Esophagus muscularis mucosa (tissue), 4 donors: ENCODE measurements around the gene TMEM185B. TPM values are rescaled to one million over a fixed set of nuclear protein-coding genes. Genes with fewer than 3 reads are reported as not detected.
A peak's percentile ranks its signal among the peaks of the same experiment; 100 is the strongest.

Experiments used
- DNase-seq: peaks from one replicate; pipeline ENCODE4 v3.0.0-alpha.2; 2017; ENCODE audit errors: extremely low spot score
- H3K27ac ChIP-seq, 4 donors: fragments of 200-600 bp; sonication (generic); replicated peaks in 1 of 4; 1 replicate in 3 of 4; 2 replicates in 1 of 4; pipeline ENCODE4 v1.5.1; 2016 to 2019; ENCODE audit warnings: mild to moderate bottlenecking in 1 of 4
- H3K27me3 ChIP-seq, 4 donors: fragments of 200-600 bp; sonication (generic); one replicate each; pipeline versions ENCODE4 v1.5.1 to v1.6.0; 2016 to 2019
- H3K36me3 ChIP-seq, 4 donors: fragments of 200-600 bp; sonication (generic); one replicate each; pipeline ENCODE4 v1.5.1; 2016 to 2019
- H3K4me1 ChIP-seq, 4 donors: fragments of 200-600 bp; sonication (generic); one replicate each; pipeline ENCODE4 v1.5.1; 2016 to 2019
- H3K4me3 ChIP-seq, 4 donors: fragments of 200-600 bp; sonication (generic); 1 replicate in 2 of 4; 2 replicates in 2 of 4; pipeline ENCODE4 v1.5.1; 2016 to 2019; ENCODE audit warnings: mild to moderate bottlenecking in 4 of 4, moderate library complexity in 1 of 4
- H3K9me3 ChIP-seq, 4 donors: fragments of 200-600 bp; sonication (generic); 1 replicate in 3 of 4; 2 replicates in 1 of 4; pipeline ENCODE4 v1.5.1; 2016 to 2019
- CTCF ChIP-seq, 3 experiments: fragments of 200-600 bp in 2 of 3; fragments of 450-650 bp in 1 of 3; sonication (generic) in 2 of 3; IDR thresholded peaks; one replicate each; pipeline ENCODE4 v1.5.1; 2017 to 2019; ENCODE audit warnings: antibody characterized with exemption in 3 of 3, mild to moderate bottlenecking in 2 of 3, moderate library complexity in 1 of 3
- EP300 ChIP-seq: sonication (generic); formaldehyde crosslinking; IDR thresholded peaks from one replicate; pipeline ENCODE4 v1.6.1; 2017; ENCODE audit warnings: antibody characterized with exemption
- POLR2A ChIP-seq: fragments of 450-650 bp; IDR thresholded peaks from one replicate; pipeline ENCODE4 v1.6.1; 2017; ENCODE audit warnings: antibody characterized with exemption, moderate library complexity, mild to moderate bottlenecking, low read depth
- POLR2AphosphoS5 ChIP-seq, 2 donors: sonication (generic); formaldehyde crosslinking; IDR thresholded peaks; one replicate each; pipeline ENCODE4 v1.6.1; 2017; ENCODE audit warnings: antibody characterized with exemption in 2 of 2
- WGBS: methylation state at CpG from one replicate; pipeline ENCODE4 v1.1.5; 2018; 5-methylcytosine and 5-hydroxymethylcytosine counted together
- intact Hi-C: fragments of 100-400 bp; cut with DNase I; formaldehyde crosslinking; loops from one replicate; pipeline ENCODE4 v1.15.1; 2023
- total RNA-seq, 4 donors: library from RNA; depleted of rRNA; stranded (reverse); fragments of >200 nt; gene quantifications; one replicate each; pipeline versions ENCODE4 v1.1.0 to v1.2.1, GENCODE V29; 2016

The TMEM185B gene
- 10 to 100 TPM; 21.6 to 33.8 (median 31.9) TPM for total RNA-seq

GRCh38 chr2:120223034-120223912 is at the start of gene TMEM185B:
Gene TMEM185B (minus strand): TSS chr2:120223400. CDS start chr2:120222976, 424 bp downstream.
- Histone ChIP-seq H3K27ac (peak within 1 kb of the TSS; percentile 89 to 94 (median 92)), H3K4me1 (peaks cover 24 to 48% (median 39%) of the 10 kb centered on the region in 4 donors), H3K27me3 (no peaks in the 10 kb centered on the region), H3K36me3 (peaks cover 0 to 27% (median under 1%) of the 10 kb centered on the region in 4 donors), H3K4me3 (peak within 1 kb of the TSS; percentile 69 to 83 (median 74)), H3K9me3 (peaks cover 0 to 6% (median 0%) of the 10 kb centered on the region in 4 donors)
- 8% methylated on average over 20 of the region's 108 CpGs for WGBS
- peak; percentile 98 for DNase-seq
- peak; percentile 55 to 78 for TF ChIP-seq POLR2AphosphoS5 (IDR thresholded peaks at IDR 0.05)
- peak; percentile 25 for TF ChIP-seq POLR2A
- TF ChIP-seq EP300: no peak
- peak in 1 of 3 experiments; percentile 26 for TF ChIP-seq CTCF (IDR thresholded peaks at IDR 0.05)
- intact Hi-C loops: loop anchor here (10.0 kb wide), 2 partner anchors 92 to 208 kb away; partner anchors contain the start of gene EPB41L5

- Histone ChIP-seq H3K27ac (no peak overlapping the region), H3K9me3 (no peaks in the 10 kb centered on the region), H3K36me3 (no peaks in the 10 kb centered on the region), H3K27me3 (no peaks in the 10 kb centered on the region), H3K4me1 (peaks cover 0 to 13% (median 10%) of the 10 kb centered on the region in 4 donors), H3K4me3 (no peak overlapping the region)
- no peak for DNase-seq
- TF ChIP-seq POLR2A: no peak
- TF ChIP-seq CTCF (IDR thresholded peaks at IDR 0.05): no peak
- no peak for TF ChIP-seq POLR2AphosphoS5 (IDR thresholded peaks at IDR 0.05)
- TF ChIP-seq EP300: no peak
- intact Hi-C loops: no loop called here
- WGBS: 100% methylated on average over 1 of the region's 1 CpG
Measured at GRCh38 chr2:120271711-120272379, 48.6 kb upstream of the TMEM185B start.

- H3K9me3 ChIP-seq: no peaks in the 10 kb centered on the region
- no peak overlapping the region for H3K4me3 ChIP-seq
- H3K27me3 ChIP-seq: no peaks in the 10 kb centered on the region
- 67% methylated on average over 1 of the region's 1 CpG for WGBS
- no peak for DNase-seq
- no peak overlapping the region for H3K27ac ChIP-seq
- H3K36me3 ChIP-seq: no peaks in the 10 kb centered on the region
- peaks cover 0 to 13% (median 5%) of the 10 kb centered on the region in 4 donors for H3K4me1 ChIP-seq
- intact Hi-C loops: no loop called here
- no peak for TF ChIP-seq EP300
- no peak for TF ChIP-seq CTCF (IDR thresholded peaks at IDR 0.05)
Measured at GRCh38 chr2:120269816-120270215, 46.6 kb upstream of the TMEM185B start.

GRCh38 chr2:120269076-120269744 is 46.0 kb upstream of the TMEM185B start:
- Histone ChIP-seq H3K36me3 (no peaks in the 10 kb centered on the region), H3K4me1 (peaks cover 0 to 13% (median 4%) of the 10 kb centered on the region in 4 donors), H3K9me3 (no peaks in the 10 kb centered on the region), H3K4me3 (no peak overlapping the region), H3K27ac (no peak overlapping the region), H3K27me3 (no peaks in the 10 kb centered on the region)
- WGBS: 92% methylated on average over 11 of the region's 11 CpGs
- no peak for TF ChIP-seq POLR2A
- no peak for TF ChIP-seq POLR2AphosphoS5 (IDR thresholded peaks at IDR 0.05)
- TF ChIP-seq CTCF (IDR thresholded peaks at IDR 0.05): no peak
- TF ChIP-seq EP300: no peak
- DNase-seq: no peak
- intact Hi-C loops: no loop called here
